HepG2 (cell line): ENCODE measurements around the gene ICAM3. TPM values are rescaled to one million over a fixed set of nuclear protein-coding genes. Genes with fewer than 3 reads are reported as not detected.

ENCODE experiments used
- CENPT ChIP-seq: sonication (generic); formaldehyde crosslinking; IDR thresholded peaks from 2 replicates; pipeline ENCODE4 v1.8.0; 2022; ENCODE audit warnings: low read depth, mild to moderate bottlenecking, moderate library complexity, missing genetic modification reagents
- EEA1 ChIP-seq: sonication (generic); formaldehyde crosslinking; IDR thresholded peaks from 2 replicates; pipeline ENCODE4 v1.5.1; 2020; ENCODE audit warnings: mild to moderate bottlenecking, missing genetic modification reagents, borderline replicate concordance
- FOXP1 ChIP-seq, 2 experiments: fragments of 450-650 bp in 1 of 2; IDR thresholded peaks; 2 replicates each; pipeline ENCODE4 v1.6.1; 2017 to 2018; ENCODE audit warnings: antibody characterized with exemption in 1 of 2
- GATAD1 ChIP-seq: IDR thresholded peaks from 2 replicates; pipeline ENCODE4 v1.6.1; 2016; ENCODE audit warnings: missing genetic modification reagents, missing compliant biosample characterization
- KAT2B ChIP-seq: fragments of 150-350 bp; IDR thresholded peaks from 2 replicates; pipeline ENCODE4 v1.6.1; 2014; ENCODE audit warnings: low read depth, low read length, borderline replicate concordance
- KDM3A ChIP-seq: IDR thresholded peaks from 2 replicates; pipeline ENCODE4 v1.6.1; 2018; ENCODE audit warnings: low read depth, missing compliant biosample characterization
- MEIS2 ChIP-seq: sonication (generic); formaldehyde crosslinking; IDR thresholded peaks from 2 replicates; pipeline ENCODE4 v1.9.0; 2021; ENCODE audit warnings: mild to moderate bottlenecking, missing genetic modification reagents
- POLR2AphosphoS2 ChIP-seq: IDR thresholded peaks from 2 replicates; pipeline ENCODE4 v1.6.1; 2011; ENCODE audit warnings: low read depth, low read length, improper control_type of control experiment
- RXRA ChIP-seq: sonication (generic); formaldehyde crosslinking; IDR thresholded peaks from 2 replicates; pipeline ENCODE4 v1.5.1; 2020; ENCODE audit warnings: missing genetic modification reagents
- SALL1 ChIP-seq: sonication (generic); formaldehyde crosslinking; IDR thresholded peaks from 2 replicates; pipeline ENCODE4 v1.8.0; 2022; ENCODE audit warnings: mild to moderate bottlenecking, missing genetic modification reagents
- SNAPC2 ChIP-seq: sonication (generic); formaldehyde crosslinking; IDR thresholded peaks from 2 replicates; pipeline ENCODE4 v1.8.1; 2022; ENCODE audit warnings: mild to moderate bottlenecking, missing genetic modification reagents
- SOX5 ChIP-seq: IDR thresholded peaks from 2 replicates; pipeline ENCODE4 v1.6.1; 2016; ENCODE audit warnings: borderline replicate concordance
- SP5 ChIP-seq: IDR thresholded peaks from 2 replicates; pipeline ENCODE4 v1.6.1; 2016; ENCODE audit warnings: low read depth, borderline replicate concordance
- TCF12 ChIP-seq, 2 experiments: fragments of 450-650 bp in 1 of 2; sonication (generic) in 1 of 2; formaldehyde crosslinking in 1 of 2; IDR thresholded peaks; 2 replicates each; pipeline versions ENCODE4 v1.6.1 to v1.8.0; 2017 to 2022; ENCODE audit warnings: antibody characterized with exemption in 1 of 2, mild to moderate bottlenecking in 1 of 2, missing genetic modification reagents in 1 of 2, moderate library complexity in 1 of 2
- ZNF276 ChIP-seq: sonication (generic); formaldehyde crosslinking; IDR thresholded peaks from 2 replicates; pipeline ENCODE4 v1.4.0; 2020; ENCODE audit warnings: mild to moderate bottlenecking, low read depth, missing genetic modification reagents
- ZNF451 ChIP-seq: sonication (generic); formaldehyde crosslinking; IDR thresholded peaks from 2 replicates; pipeline ENCODE4 v1.5.0; 2020; ENCODE audit warnings: mild to moderate bottlenecking, missing genetic modification reagents
- ZNF460 ChIP-seq: sonication (generic); formaldehyde crosslinking; IDR thresholded peaks from 2 replicates; pipeline ENCODE4 v1.5.1; 2020; ENCODE audit warnings: missing genetic modification reagents, mild to moderate bottlenecking, borderline replicate concordance
- ZNF558 ChIP-seq: sonication (generic); formaldehyde crosslinking; IDR thresholded peaks from 2 replicates; pipeline ENCODE4 v1.9.0; 2022; ENCODE audit warnings: mild to moderate bottlenecking, missing genetic modification reagents, borderline replicate concordance
- ZNF563 ChIP-seq: sonication (generic); formaldehyde crosslinking; IDR thresholded peaks from 2 replicates; pipeline ENCODE4 v1.8.0; 2022; ENCODE audit warnings: mild to moderate bottlenecking, moderate library complexity, missing genetic modification reagents
- ZNF766 ChIP-seq: sonication (generic); formaldehyde crosslinking; IDR thresholded peaks from 2 replicates; pipeline ENCODE4 v1.5.0; 2020; ENCODE audit warnings: missing genetic modification reagents, borderline replicate concordance
- ZNF883 ChIP-seq: sonication (generic); formaldehyde crosslinking; IDR thresholded peaks from 2 replicates; pipeline ENCODE4 v1.5.1; 2020; ENCODE audit warnings: mild to moderate bottlenecking, missing genetic modification reagents; ENCODE audit errors: not compliant biosample characterization
- ZSCAN31 ChIP-seq: sonication (generic); formaldehyde crosslinking; IDR thresholded peaks from 2 replicates; pipeline ENCODE4 v1.5.0; 2020; ENCODE audit warnings: low read depth, mild to moderate bottlenecking, missing genetic modification reagents
- polyA plus RNA-seq, 8 experiments: library from polyadenylated mRNA; depleted of rRNA in 3 of 8; stranded (reverse) in 7 of 8; unstranded in 1 of 8; fragments of >200 nt; fragmentation: Illumina TruSeq in 4 of 8; extraction: Trizol in 4 of 8; gene quantifications; 2 replicates each; pipeline versions ENCODE4 v1.2.1 to v1.2.3, GENCODE V29; 2011 to 2016; ENCODE audit warnings: low read depth in 4 of 8, missing spikeins in 1 of 8, mixed read lengths in 1 of 8; ENCODE audit not compliant: insufficient read depth in 1 of 8
- total RNA-seq, 5 experiments: library from RNA; depleted of rRNA; stranded (reverse); fragments of >200 nt; fragmentation: Illumina TruSeq; extraction: Trizol; gene quantifications; 2 replicates each; pipeline ENCODE4 v1.2.3, GENCODE V29; 2016; ENCODE audit warnings: low read depth in 1 of 5
- TF ChIP-seq, protein P1 (sequence below): IDR thresholded peaks from 2 replicates; pipeline ENCODE4 v1.6.1; 2016; ENCODE audit warnings: mild to moderate bottlenecking
- TF ChIP-seq, protein P2 (sequence below): sonication (generic); formaldehyde crosslinking; IDR thresholded peaks from 2 replicates; pipeline ENCODE4 v1.8.1; 2023; ENCODE audit warnings: mild to moderate bottlenecking, inconsistent platforms, moderate library complexity, missing genetic modification reagents, borderline replicate concordance
- TF ChIP-seq, protein P3 (sequence below): sonication (generic); formaldehyde crosslinking; IDR thresholded peaks from 2 replicates; pipeline ENCODE4 v1.8.0; 2022; ENCODE audit warnings: mild to moderate bottlenecking, missing genetic modification reagents, moderate library complexity

ICAM3 gene
- total and polyA plus RNA-seq, 2 of the 13 experiments (the other 11 are each of a cell fraction or from before 2014, with no cell fraction given), result 14.1 to 21.0 TPM

DNA sequence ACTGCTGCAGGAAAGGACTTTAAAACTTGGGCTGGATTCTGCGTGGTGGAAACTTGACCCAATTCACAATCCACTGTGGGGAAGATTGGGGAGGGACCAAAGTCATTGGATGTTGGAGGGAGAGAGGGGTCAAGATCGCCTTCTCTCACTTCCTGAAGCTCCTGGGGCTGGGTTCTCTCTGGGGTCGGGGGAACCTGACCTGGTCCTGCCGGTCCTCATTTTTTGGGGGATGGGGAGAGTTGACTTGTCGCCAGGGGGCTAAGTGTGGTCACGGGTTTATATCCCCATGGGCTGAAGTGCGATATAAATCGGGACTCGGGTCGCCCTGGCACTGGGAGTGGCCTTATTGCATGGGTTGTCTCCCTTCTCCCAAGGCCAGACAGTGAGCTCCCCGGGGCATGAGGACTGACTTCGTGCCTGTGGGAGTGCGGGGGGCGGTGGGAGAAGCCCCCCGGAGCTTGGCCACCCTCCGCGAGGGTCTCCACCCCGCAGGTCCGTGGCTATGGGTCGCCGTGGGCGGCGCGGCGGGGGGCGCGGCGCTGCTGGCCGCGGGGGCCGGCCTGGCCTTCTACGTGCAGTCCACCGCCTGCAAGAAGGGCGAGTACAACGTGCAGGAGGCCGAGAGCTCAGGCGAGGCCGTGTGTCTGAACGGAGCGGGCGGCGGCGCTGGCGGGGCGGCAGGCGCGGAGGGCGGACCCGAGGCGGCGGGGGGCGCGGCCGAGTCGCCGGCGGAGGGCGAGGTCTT is 43.4 kb downstream of the ICAM3 start (continued):
- no peak for TF ChIP-seq SOX5 (CRISPR knock-in tag)
- TF ChIP-seq SP5 (CRISPR knock-in tag), result no peak
- TF ChIP-seq ZNF451 (CRISPR knock-in tag), result peak; percentile 67; the same call in 1 of the 2 replicates
- no peak for TF ChIP-seq TCF12 (IDR thresholded peaks at IDR 0.05)
- peak; percentile 47; the same call in 1 of the 2 replicates for TF ChIP-seq TCF12 (CRISPR knock-in tag; IDR thresholded peaks at IDR 0.05)
- no peak for TF ChIP-seq CENPT (CRISPR knock-in tag)
- TF ChIP-seq, protein P1, sequence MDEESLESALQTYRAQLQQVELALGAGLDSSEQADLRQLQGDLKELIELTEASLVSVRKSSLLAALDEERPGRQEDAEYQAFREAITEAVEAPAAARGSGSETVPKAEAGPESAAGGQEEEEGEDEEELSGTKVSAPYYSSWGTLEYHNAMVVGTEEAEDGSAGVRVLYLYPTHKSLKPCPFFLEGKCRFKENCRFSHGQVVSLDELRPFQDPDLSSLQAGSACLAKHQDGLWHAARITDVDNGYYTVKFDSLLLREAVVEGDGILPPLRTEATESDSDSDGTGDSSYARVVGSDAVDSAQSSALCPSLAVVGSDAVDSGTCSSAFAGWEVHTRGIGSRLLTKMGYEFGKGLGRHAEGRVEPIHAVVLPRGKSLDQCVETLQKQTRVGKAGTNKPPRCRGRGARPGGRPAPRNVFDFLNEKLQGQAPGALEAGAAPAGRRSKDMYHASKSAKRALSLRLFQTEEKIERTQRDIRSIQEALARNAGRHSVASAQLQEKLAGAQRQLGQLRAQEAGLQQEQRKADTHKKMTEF (CRISPR knock-in tag), result no peak
- TF ChIP-seq ZSCAN31 (CRISPR knock-in tag), result peak; percentile 36; the same call in 1 of the 2 replicates
- no peak for TF ChIP-seq ZNF883 (CRISPR knock-in tag)
- peak; percentile 75; the same call in 1 of the 2 replicates for TF ChIP-seq ZNF276 (CRISPR knock-in tag)
- peak; percentile 73; the same call in 1 of the 2 replicates for TF ChIP-seq ZNF563 (CRISPR knock-in tag)
- TF ChIP-seq MEIS2, result peak; percentile 80
- no peak for TF ChIP-seq FOXP1 (IDR thresholded peaks at IDR 0.05)
- TF ChIP-seq FOXP1 (CRISPR knock-in tag; IDR thresholded peaks at IDR 0.05), result no peak
- TF ChIP-seq ZNF766, result 0 out of 2 replicates have a peak, but pooled peaks have one; percentile 30
- no peak for TF ChIP-seq KAT2B
- TF ChIP-seq ZNF558 (CRISPR knock-in tag), result peak; percentile 53; the same call in 1 of the 2 replicates
- TF ChIP-seq, protein P2, sequence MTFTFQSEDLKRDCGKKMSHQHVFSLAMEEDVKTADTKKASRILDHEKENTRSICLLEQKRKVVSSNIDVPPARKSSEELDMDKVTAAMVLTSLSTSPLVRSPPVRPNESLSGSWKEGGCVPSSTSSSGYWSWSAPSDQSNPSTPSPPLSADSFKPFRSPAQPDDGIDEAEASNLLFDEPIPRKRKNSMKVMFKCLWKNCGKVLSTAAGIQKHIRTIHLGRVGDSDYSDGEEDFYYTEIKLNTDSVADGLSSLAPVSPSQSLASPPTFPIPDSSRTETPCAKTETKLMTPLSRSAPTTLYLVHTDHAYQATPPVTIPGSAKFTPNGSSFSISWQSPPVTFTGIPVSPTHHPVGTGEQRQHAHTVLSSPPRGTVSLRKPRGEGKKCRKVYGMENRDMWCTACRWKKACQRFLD (CRISPR knock-in tag), result no peak
- no peak for TF ChIP-seq EEA1 (CRISPR knock-in tag)
- TF ChIP-seq SNAPC2 (CRISPR knock-in tag), result no peak
- no peak for TF ChIP-seq GATAD1 (CRISPR knock-in tag)
- TF ChIP-seq KDM3A (CRISPR knock-in tag), result no peak
- peak; percentile 67; the same call in 1 of the 2 replicates for TF ChIP-seq SALL1
- TF ChIP-seq, protein P3, sequence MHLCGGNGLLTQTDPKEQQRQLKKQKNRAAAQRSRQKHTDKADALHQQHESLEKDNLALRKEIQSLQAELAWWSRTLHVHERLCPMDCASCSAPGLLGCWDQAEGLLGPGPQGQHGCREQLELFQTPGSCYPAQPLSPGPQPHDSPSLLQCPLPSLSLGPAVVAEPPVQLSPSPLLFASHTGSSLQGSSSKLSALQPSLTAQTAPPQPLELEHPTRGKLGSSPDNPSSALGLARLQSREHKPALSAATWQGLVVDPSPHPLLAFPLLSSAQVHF, result no peak
- TF ChIP-seq POLR2AphosphoS2, result no peak
- no peak for TF ChIP-seq RXRA (CRISPR knock-in tag)
- TF ChIP-seq ZNF460 (CRISPR knock-in tag), result no peak
